Chondrocyte (in vitro differentiated cells): ENCODE measurements around the gene CDC42SE1. TPM values are rescaled to one million over a fixed set of nuclear protein-coding genes. Genes with fewer than 3 reads are reported as not detected.

Source experiments
- DNase-seq: peaks from one replicate; pipeline ENCODE4 v3.0.0; 2021; ENCODE audit warnings: mixed read lengths, low spot score
- H3K27ac Mint-ChIP-seq: one replicate; pipeline ENCODE4 v1.8.0; 2021; ENCODE audit warnings: mild to moderate bottlenecking, moderate library complexity, mixed read lengths; ENCODE audit not compliant: unreplicated experiment
- H3K27me3 Mint-ChIP-seq: 2 replicates; pipeline ENCODE4 v1.8.0; 2021; ENCODE audit warnings: low read depth, mixed read lengths
- H3K36me3 Mint-ChIP-seq: 2 replicates; pipeline ENCODE4 v1.8.0; 2021; ENCODE audit warnings: low read depth, mixed read lengths
- H3K4me1 Mint-ChIP-seq: 2 replicates; pipeline ENCODE4 v1.8.0; 2021; ENCODE audit warnings: low read depth, mild to moderate bottlenecking, mixed read lengths
- H3K4me3 Mint-ChIP-seq: one replicate; pipeline ENCODE4 v1.8.0; 2021; ENCODE audit warnings: mild to moderate bottlenecking, moderate library complexity, mixed read lengths; ENCODE audit not compliant: unreplicated experiment
- H3K9me3 Mint-ChIP-seq: 2 replicates; pipeline ENCODE4 v1.8.0; 2021; ENCODE audit warnings: low read depth, mixed read lengths
- CTCF ChIP-seq: fragments of 200-600 bp; sonication (generic); IDR thresholded peaks from 2 replicates; pipeline ENCODE4 v1.5.0; 2021; ENCODE audit warnings: antibody characterized with exemption, mild to moderate bottlenecking, moderate library complexity
- total RNA-seq: library from RNA; stranded (reverse); gene quantifications from 3 replicates; pipeline ENCODE4 v1.2.1, GENCODE V29; 2021

The CDC42SE1 gene
- total RNA-seq, 1 donor from 2014 or later: 76.6 TPM

- no peak for DNase-seq
- Mint-ChIP-seq H3K9me3 (no peaks in the 10 kb centered on the region), H3K4me1 (no peaks in the 10 kb centered on the region), H3K36me3 (peaks cover 26% of the 10 kb centered on the region), H3K27me3 (no peaks in the 10 kb centered on the region), H3K4me3 (no peak overlapping the region), H3K27ac (no peak overlapping the region)
- no peak for TF ChIP-seq CTCF
Observed at GRCh38 chr1:151032164-151032563, 27.3 kb downstream of the CDC42SE1 start.

GRCh38 chr1:151026460-151026859 lies 33.0 kb downstream of the CDC42SE1 start:
- no peaks in the 10 kb centered on the region for H3K9me3 Mint-ChIP-seq
- DNase-seq: no peak

DNA sequence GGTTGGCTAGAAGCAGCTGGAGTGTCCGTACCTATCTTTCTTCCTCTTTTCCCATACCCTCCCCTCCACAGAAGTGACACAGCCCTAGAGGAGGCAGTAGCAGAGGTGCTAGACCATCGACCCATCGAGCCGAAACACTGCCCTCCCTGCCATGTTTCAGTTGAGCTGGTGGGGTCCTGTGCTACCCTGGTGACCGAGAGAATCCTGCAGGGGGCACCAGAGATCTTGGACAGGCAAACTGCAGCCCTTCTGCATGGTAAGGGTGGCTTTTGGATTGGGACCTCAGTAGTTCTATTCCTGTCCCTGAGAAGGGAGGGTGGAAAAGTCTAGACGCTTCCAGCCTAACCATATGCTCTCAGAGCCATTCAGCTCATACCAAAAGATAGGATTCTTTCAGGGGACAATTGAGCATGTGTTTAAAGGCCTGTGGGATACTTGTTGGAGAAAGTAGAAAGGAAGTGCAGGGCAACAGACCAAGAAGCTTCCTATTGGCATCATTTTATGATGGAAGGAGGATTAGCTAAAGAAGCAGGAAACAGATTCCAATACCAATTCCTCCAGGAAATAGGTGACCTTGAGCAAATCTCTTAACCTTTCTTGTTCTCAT lies 34.8 kb downstream of the CDC42SE1 start:
- Mint-ChIP-seq H3K4me1 (peaks cover 7% of the 10 kb centered on the region), H3K9me3 (no peaks in the 10 kb centered on the region), H3K36me3 (peaks cover 20% of the 10 kb centered on the region), H3K27ac (peak overlapping the region; percentile 41), H3K27me3 (no peaks in the 10 kb centered on the region), H3K4me3 (no peak overlapping the region)
- TF ChIP-seq CTCF: peak; percentile 80
- DNase-seq: no peak

More at GRCh38 chr1:151026460-151026859, 33.0 kb downstream of the CDC42SE1 start:
- Mint-ChIP-seq H3K27ac (no peak overlapping the region), H3K36me3 (peaks cover 22% of the 10 kb centered on the region), H3K4me3 (no peak overlapping the region), H3K27me3 (no peaks in the 10 kb centered on the region), H3K4me1 (peaks cover 7% of the 10 kb centered on the region)
- TF ChIP-seq CTCF: no peak

DNA sequence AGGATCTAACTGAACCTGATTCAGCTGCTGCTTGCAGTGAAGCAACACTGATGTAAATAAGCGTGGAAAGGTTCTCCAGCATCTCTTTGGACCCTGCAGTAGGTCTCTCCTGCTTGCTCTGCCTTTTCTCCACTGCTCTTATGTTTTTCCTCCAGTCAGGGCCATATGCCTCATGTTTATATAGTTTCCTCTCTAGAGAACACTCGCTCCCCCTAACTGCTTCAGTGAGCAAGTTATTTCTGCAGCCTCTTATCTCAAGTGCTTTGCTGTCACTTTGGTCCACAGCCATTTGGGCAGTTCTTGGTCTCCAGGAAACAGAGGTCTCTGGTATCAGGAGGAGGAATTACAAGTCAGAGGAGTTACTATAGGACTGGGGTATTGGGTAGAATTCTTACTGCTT lies 45.9 kb downstream of the CDC42SE1 start:
- TF ChIP-seq CTCF: no peak
- H3K36me3 Mint-ChIP-seq: peaks cover 3% of the 10 kb centered on the region
- H3K27me3 Mint-ChIP-seq: no peaks in the 10 kb centered on the region

GRCh38 chr1:151012684-151013471 lies 46.5 kb downstream of the CDC42SE1 start:
- Mint-ChIP-seq H3K4me1 (peaks cover 40% of the 10 kb centered on the region), H3K36me3 (no peaks in the 10 kb centered on the region), H3K27ac (peak overlapping the region; percentile 82), H3K9me3 (no peaks in the 10 kb centered on the region), H3K27me3 (no peaks in the 10 kb centered on the region), H3K4me3 (no peak overlapping the region)
- no peak for DNase-seq
- TF ChIP-seq CTCF: no peak

More for the DNA sequence above, 45.9 kb downstream of the CDC42SE1 start:
- Mint-ChIP-seq H3K9me3 (no peaks in the 10 kb centered on the region), H3K4me1 (peaks cover 35% of the 10 kb centered on the region), H3K27ac (peak overlapping the region; percentile 82), H3K4me3 (no peak overlapping the region)
- DNase-seq: no peak
